HG03060 (cell line): Measurements from ENCODE around the gene CACNB2.
"Not testable (repeated sequence)": the region's sequence is repeated elsewhere in the genome, so short reads cannot be mapped to it uniquely, and the experiment has no call there.

Experiments used
- ATAC-seq: cut with Tn5 transposase; IDR thresholded peaks from one replicate; pipeline ENCODE4 v1.9.1; 2021; ENCODE audit warnings: low read depth, moderate number of reproducible peaks; ENCODE audit not compliant: unreplicated experiment

CACNB2 gene

DNA sequence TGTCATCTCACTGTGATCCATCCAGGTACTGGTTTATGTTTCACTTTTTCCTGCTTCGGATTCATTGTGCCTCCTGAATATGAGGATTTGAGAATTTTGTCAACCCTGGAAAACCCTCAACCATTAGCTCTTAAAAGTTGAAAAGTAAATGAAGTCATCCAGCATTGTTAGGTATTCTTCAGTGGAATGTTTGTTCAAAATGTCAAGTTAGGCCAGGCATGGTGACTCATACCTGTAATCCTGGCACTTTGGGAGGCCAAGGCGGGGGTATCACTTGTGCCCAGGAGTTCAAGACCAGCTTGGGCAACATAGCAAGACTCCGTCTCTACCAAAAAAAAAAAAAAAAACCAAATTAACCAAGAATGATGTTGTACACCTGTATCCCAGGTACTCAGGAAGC lies 289.1 kb downstream of the CACNB2 start:
- ATAC-seq: no peak

DNA sequence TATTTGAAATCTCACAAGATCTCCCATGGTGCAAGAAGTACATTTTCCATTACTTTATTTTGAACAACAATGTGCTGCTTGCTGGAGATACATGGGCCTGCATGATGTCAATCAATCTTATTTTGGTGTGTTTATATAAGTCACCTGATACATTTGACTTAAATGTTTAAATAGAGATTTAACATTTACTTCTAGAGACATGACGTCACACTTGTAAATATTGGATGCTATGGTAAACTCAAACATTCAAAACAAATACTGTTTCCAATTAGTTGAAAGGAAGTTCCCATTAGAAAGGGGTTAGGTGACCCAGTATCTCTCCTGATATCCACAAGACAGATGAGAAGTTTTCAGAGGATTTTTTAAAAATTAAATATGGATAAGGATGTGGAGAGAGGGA lies 296.7 kb downstream of the CACNB2 start:
- ATAC-seq: no peak

DNA sequence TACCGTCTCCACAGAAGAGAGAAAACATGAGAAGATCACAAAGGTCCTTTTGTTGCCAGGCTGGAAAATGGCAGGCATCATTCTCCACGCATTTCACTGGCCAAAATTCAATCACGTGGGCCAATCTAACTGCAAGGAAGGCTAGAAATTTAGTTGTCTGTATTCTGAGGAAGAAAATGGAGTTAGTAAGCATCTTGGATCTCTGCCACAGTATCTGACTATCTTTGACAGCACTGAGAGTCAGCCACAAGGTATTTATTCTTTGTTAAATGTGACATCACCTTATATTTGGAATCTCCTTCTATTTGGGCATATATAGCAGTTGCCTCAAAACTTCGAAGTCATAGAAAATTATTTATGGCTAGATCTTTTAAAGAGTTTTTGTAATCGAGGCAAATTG lies 297.3 kb downstream of the CACNB2 start:
- no peak for ATAC-seq

DNA sequence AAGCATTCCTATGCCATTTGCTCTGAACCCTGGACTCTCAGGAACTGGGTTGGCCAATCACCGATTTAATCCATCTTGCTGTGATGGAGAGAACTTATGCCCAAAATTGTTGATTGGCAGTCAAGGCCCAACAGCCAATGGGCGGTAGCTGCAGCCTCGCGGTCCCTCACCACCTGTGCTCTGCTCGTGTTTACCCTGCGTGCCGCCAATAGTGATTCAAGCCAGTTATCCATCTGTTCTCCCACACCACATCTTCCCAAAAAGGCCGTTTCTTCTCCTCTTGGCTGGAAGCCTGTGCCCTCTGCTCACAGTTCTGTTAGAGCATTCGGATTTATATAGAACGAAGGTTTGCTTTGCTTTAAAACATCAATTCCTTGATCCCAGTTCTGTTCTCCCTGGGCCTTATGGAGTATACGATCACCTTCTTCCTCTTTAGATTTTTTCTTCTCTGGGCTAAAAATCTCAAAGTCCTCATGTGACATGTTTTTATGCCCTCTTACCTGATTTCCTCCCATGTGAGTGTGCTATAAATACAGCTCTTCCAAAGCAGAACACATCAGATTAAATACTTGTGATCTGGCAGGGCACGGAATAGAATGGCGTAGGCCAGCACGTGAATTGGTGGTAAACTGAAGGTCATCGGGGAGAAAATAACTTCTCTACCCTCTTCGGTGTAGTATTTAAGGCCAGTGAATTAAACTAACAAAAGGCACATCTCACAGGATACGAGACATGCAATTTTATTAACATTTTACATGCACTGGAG lies 298.3 kb downstream of the CACNB2 start:
- no peak for ATAC-seq

DNA sequence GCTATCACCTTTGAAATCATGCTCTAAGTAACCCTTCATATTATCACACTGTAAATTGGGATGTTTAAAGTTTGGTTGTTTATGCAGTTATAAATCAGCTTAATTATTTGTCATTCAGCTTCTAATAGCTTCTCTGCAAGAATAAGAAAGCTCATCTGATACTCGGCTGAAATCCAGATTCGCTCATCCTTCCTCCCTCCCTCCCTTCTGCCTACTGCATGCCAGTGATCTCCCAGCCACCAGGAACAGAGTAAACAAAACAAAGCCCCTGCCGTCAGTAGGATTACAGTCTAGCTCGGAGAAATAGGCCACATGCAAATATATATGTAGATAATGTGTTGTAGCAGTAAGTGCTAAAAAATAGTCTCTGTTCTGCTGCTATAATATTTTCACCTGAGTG lies 299.4 kb downstream of the CACNB2 start:
- no peak for ATAC-seq

DNA sequence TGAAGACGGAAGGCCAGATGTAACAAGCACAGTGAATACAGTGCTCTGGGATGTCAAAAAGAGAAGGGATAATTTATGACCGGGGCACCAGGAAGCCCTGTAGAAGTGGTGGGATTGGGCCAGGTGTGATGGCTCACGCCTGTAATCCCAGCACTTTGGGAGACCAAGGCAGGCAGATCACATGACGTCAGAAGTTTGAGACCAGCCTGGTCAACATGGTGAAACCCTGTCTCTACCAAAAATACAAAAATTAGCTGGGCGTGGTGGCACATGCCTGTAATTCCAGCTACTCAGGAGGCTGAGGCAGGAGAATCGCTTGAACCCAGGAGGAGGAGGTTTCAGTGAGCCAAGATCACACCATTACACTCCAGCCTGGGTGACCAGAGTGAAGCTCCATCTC lies 305.4 kb downstream of the CACNB2 start:
- not testable (repeated sequence) for ATAC-seq

DNA sequence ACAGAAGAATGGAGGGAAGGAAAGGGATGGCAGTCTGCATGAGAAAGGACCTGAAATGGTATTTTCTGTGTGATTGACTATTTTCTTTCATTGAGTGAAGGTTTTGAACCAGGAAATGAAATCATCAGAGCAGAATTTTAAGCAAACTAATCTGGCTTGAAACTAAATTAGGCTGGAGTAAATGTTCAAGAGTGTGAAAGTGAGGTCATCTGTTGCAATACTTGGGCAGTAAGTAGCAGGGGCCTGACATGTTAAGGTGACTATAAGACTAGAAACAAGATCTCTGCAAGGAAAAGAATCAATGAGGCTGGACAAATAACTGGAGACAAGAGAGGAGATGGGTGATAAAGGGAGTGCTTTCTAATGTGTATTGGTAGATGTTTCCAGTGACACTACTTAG lies 306.0 kb downstream of the CACNB2 start:
- no peak for ATAC-seq

DNA sequence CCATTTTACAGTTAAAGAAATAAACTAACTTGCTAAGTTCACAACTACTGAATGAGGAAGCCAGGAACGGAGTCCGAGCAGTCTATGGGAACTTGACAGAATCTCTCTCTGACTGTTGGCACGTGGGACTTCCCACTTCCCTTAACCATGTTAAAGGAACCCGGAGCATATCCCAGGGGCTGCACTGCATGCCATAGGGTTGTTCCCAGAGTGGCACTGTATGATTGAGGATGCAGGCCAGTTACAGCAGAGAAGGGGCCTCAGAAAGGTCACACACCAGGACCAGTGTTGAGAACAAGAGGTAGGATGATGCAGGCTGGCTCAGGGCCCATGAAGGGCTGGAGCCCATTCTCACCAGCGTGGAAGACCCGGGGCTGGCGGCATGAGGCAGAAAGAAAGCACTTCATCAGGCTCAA lies 309.4 kb downstream of the CACNB2 start:
- no peak for ATAC-seq

DNA sequence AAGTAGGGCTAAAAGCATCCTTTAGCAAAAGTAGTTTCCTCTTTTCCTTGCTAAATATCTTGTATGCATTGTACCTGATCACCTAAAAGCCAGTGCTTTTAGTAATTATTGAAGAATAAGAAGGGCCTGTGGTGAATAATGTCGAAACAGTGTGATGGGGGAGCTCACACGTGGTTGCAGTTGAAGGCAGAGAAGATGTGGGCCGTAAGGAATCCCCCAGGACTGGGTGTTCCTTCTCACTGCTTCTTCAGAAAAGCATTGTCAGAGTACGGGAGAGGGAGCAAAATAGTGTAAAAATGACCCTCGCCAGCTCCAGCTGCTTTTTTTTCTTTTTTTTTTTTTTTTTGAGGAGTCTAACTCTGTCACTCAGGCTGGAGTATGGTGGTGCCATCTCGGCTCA lies 310.1 kb downstream of the CACNB2 start:
- ATAC-seq: no peak

DNA sequence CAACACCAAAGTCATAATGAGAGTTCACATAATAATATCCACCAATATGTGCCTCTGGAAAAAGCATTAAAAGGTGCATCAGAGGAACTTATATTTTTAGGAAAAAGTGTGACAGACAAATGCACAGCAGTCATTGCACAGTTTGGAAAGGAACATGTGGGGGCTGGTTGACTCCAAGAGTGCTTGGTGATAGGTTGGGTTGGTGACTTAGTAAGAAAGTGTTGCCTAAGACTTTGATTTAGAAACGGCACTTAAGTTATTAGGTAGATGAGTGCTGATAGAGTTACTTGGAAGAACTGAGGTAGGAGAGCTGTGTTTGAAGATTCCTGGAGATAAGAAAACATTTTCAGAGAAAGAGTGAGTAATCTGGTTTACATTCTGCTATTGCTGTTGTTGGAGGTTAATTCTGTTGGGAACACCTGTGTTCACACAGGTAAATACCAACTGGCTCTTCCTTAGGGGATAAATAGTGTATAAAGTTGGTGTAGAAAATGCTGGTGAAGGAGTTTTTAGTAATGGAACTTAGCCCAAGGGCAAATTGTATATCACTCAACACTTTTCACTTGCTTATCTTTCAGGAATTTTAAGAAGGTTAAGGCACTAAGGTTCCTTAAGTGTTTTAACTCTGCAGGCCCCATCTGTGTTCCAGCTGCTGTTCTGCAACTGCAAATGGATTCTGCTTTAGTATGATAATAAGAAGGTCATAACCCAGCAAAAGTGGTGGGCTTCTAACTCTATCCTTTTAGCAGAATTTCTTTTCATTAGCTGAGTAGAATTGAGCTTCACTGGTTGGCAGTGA lies 315.1 kb downstream of the CACNB2 start:
- ATAC-seq: no peak

DNA sequence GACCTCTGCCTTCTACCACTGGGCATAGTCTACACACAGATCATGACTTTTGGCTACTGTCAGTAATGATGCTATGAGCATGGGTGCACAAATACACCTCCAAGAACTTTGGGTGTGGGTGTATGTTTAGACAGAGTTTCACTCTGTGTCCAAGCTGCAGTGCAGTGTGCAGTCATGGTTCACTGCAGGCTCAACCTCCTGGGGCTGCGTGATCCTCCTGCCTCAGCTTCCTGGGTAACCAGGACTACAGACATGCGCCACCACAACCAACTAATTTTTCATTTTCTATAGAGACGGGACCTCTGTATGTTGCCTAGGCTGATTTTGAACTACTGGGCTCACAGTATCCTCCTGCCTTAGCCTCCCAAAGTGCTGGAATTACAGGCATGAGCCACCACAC lies 316.8 kb downstream of the CACNB2 start:
- ATAC-seq: peak; percentile 97

DNA sequence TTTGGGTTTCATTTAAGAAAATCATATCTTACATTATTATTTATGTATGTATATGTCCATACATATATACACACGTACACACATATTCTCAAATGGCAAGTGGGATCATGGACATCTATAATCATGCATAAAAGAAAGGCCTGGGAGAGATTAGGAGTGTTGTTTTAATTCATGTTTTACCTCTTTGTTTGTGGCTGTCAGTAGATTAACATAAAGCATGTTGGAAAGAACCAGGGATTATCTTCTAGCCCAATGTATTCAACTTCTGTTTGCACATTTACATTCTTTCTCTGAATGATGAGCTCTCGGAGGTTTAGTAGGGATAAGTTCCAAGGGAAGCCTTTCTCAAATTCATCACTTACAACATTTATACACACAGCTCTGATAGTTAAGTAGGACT lies 319.8 kb downstream of the CACNB2 start:
- no peak for ATAC-seq

DNA sequence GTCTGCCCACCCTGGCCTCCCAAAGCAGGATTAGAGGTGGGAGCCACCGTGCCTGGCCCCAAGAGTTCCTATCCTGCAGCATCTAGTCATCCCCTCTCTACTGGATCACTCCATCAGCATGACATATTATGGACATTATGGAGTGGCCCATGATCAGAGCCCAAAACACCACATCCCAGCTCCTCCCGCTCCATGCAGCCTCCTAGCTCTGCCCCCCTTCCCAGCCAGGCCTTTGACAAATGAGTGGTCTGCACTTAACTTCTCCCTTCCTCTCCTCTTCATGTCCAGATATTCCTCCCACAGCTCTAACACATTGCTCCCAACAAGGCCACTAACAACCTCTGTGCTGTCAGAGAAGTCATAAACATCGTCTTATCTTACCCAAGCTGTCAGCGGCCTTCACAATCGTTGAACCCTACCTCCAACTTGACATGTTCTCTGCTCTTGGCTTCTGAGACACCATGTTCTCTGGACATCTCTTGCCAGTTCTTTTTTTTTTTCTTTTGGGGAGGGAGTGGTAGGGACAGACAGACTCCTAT lies 323.5 kb downstream of the CACNB2 start:
- no peak for ATAC-seq

DNA sequence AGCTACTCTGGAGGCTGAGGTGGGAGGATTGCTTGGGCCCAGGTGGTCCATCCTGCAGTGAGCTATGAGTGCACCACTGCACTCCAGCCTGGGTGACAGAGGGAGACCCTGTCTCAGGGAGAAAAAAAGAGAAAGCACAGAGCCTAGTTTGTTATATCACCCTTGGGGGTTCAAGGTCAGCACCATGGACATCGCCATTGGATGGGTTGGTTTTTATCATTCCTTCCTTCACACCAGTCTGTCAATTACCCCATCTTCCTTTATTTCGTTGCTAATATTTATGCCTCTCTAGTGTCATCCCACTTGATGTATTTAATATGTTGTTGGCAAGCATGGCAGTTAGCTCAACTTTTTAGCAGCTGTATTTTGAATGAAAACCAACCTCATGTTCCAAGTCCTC lies 328.9 kb downstream of the CACNB2 start:
- ATAC-seq: no peak

DNA sequence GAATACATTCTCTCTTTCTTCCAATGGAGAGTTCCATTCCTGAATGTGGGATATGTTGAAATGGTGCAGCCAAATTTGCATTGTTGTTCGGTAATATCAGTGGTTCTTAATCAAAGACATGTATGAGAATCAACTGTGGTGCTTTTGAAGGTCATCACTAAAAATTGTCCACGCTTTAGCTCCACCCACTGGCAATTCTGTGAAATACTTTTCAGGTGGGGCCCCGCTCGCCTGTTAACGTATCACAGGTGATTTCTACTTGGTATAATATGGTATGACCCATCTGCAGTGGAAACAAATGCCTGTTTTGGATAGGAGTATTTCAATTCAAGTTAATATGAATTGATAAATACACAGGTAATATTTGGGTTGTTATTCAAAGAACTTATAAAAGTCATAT lies 332.8 kb downstream of the CACNB2 start:
- ATAC-seq: no peak

DNA sequence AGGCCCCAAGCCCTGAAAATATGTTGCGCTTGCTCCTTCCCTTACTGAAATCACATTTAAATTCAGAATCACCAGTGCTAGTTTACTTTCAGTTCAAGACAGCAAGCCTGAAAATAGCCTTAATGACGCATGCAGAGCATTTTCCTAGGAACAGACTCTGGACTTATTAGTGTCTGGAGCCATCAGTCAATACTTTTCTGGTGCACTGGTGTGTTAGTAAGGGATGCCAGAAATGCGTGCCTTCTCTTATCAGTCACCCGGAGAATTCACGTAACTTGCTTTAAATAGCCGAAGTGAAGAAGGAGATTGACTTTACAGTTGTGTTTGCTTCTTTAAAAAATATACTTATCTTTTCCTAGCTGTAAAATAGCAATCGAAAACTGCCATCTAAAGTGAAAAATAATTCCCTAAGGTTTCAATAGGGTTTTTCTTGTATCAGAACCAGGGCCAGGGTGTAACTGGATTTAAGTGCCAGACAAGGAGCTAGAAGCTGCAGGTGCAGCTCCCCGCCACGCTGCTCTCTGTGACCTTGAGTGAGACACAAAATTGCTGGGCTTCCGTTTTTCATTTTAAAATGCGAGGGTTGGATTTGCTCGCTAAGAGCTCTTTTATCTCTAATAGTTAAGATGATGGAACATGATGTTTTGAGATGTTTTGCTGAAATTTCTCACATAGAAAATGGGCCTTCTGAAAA lies 333.3 kb downstream of the CACNB2 start:
- ATAC-seq: no peak

DNA sequence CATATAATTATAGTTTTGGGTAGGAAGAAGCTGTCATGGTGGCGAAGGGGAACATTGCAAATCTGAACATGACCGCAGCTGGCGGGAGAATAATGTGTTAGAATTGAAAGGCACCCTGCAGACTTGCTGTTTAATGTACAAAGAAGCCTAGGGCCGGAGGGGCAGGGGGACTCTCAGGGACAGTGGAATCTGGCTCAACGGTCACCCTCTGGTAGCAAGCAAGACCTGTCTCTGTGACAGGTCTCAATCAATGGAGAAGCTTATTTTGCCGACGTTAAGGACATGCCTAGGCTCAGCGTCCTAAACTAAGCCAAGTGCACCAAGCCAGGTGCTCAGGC lies 333.9 kb downstream of the CACNB2 start:
- no peak for ATAC-seq

DNA sequence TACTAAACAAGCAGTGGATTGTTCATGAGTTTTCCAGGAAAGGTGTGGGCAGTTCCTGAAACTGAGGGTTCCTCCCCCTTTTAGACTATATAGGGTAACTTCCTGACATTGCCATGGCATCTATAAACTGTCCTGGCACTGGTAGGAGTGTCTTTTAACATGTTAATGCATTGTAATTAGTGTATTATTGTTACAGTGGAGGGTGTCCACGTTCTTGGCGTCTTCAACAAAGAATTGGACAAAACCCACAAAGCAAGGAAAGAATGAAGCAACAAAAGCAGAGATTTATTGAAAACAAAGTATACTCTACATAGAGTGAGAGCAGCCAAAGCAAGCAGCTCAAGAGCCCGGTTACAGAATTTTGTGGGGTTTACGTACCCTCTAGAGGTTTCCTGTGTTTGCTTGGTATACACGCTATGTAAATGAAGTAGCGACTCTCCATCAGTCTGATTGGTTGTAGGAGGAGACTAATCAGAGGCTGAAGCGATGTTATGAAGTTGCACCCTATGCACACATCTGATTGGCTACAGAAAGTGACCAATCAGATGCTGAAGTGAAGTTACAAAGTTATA lies 335.9 kb downstream of the CACNB2 start:
- no peak for ATAC-seq

DNA sequence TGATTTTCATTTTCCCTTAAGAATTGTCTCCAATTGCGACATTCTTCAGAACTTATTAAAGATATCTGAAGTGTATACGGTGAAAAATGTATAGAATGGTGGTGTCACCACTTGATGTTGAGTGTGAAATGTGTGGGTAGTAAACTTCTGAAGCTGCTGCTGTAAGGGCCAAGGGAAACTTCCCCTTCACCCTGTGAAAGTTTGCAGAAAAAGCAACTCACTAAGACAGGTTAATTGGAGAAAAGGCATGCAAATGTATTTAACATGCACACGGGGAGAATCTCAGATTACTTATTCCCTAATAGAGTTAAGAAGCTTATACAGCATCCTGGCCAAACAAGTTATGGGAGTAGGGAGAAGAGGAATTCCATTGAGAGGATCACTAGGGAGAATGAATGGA lies 338.1 kb downstream of the CACNB2 start:
- no peak for ATAC-seq

DNA sequence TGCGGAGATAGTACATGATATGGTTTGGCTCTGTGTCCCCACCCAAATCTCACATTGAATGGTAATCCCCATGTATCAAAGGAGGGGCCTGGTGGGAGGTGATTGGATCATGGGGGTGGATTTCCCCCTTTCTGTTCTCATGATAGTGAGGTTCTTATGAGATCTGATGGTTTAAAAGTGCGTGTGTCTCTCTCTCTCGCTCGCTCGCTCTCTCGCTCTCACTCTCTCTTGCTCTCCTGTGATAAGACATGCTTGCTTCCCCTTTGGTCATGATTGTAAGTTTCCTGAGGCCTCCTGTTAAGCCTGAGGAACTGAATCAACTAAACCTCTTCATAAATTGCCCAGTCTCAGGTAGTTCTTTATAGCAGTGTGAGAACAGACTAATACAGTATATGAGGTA lies 339.3 kb downstream of the CACNB2 start:
- no peak for ATAC-seq
